Measurements from ENCODE around the gene STARD9. TPM values are rescaled to one million over a fixed set of nuclear protein-coding genes. Genes with fewer than 3 reads are reported as not detected.
A peak's percentile ranks its signal among the peaks of the same experiment; 100 is the strongest.

Gene STARD9
- total and polyA plus RNA-seq, 5 donors from 2014 or later, result 0.07 to 9.8 (median 0.16) TPM

DNA sequence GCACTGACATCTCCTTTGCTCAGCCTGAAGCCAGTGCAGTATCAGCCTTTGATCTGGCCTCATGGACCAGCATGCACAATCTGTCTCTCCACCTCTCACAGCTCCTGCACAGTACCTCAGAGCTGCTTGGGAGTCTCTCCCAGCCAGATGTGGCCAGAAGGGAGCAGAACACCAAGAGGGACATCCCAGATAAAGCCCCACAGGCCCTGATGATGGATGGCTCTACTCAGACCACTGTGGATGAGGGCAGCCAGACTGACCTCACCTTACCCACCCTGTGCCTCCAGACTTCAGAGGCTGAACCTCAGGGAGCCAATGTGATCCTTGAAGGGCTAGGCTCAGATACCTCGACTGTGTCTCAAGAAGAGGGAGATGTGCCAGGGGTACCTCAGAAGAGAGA, 117.1 kb downstream of the STARD9 start:
- Mint-ChIP-seq H3K9me3 (no peaks in the 10 kb centered on the region), H3K27ac (no peak overlapping the region), H3K36me3 (peaks cover 13% of the 10 kb centered on the region), H3K4me3 (no peak overlapping the region), H3K4me1 (peaks cover 0 to 3% (median under 1%) of the 10 kb centered on the region in 4 donors), H3K27me3 (no peaks in the 10 kb centered on the region)
- H3K4me1 ChIP-seq (ENCODE audit: control insufficient read depth, insufficient read depth, low read length, poor library complexity, severe bottlenecking), result no peaks in the 10 kb centered on the region
- H3K27me3 ChIP-seq (ENCODE audit: control insufficient read depth, insufficient read depth, low read length), result no peaks in the 10 kb centered on the region
- no peak for ATAC-seq (ENCODE audit: low read depth in 2 of 2)
- H3K27ac ChIP-seq (ENCODE audit: insufficient read depth, low read length, poor library complexity, severe bottlenecking), result no peak overlapping the region
- no peak overlapping the region for H3K4me3 ChIP-seq (ENCODE audit: low read depth, low read length)
- no peaks in the 10 kb centered on the region for H3K9me3 ChIP-seq (ENCODE audit: control insufficient read depth in 2 of 2, low read length in 2 of 2)
- DNase-seq, result no peak
- no peaks in the 10 kb centered on the region for H3K36me3 ChIP-seq (ENCODE audit: control insufficient read depth, insufficient read depth, low read length)

- ATAC-seq (ENCODE audit: low read depth in 2 of 2), result no peak
- H3K36me3 ChIP-seq (ENCODE audit: control insufficient read depth, insufficient read depth, low read length), result no peaks in the 10 kb centered on the region
- no peaks in the 10 kb centered on the region for H3K9me3 ChIP-seq (ENCODE audit: control insufficient read depth in 2 of 2, low read length in 2 of 2)
- no peak overlapping the region for H3K4me3 ChIP-seq (ENCODE audit: low read depth, low read length)
- no peaks in the 10 kb centered on the region for H3K27me3 ChIP-seq (ENCODE audit: control insufficient read depth, insufficient read depth, low read length)
- no peak for DNase-seq
- no peaks in the 10 kb centered on the region for H3K4me1 ChIP-seq (ENCODE audit: control insufficient read depth, insufficient read depth, low read length, poor library complexity, severe bottlenecking)
- peaks cover 0 to 3% (median under 1%) of the 10 kb centered on the region in 4 donors for H3K4me1 Mint-ChIP-seq
- H3K36me3 Mint-ChIP-seq, result peaks cover 8% of the 10 kb centered on the region
- no peak overlapping the region for H3K27ac Mint-ChIP-seq
- no peaks in the 10 kb centered on the region for H3K27me3 Mint-ChIP-seq
- no peaks in the 10 kb centered on the region for H3K9me3 Mint-ChIP-seq
- no peak overlapping the region for H3K27ac ChIP-seq (ENCODE audit: insufficient read depth, low read length, poor library complexity, severe bottlenecking)
- H3K4me3 Mint-ChIP-seq, result no peak overlapping the region
These were observed 117.6 kb downstream of the STARD9 start for GRCh38 chr15:42692997-42693396.

GRCh38 chr15:42693496-42693895, 118.1 kb downstream of the STARD9 start:
- ATAC-seq (ENCODE audit: low read depth in 2 of 2) (no peak), DNase-seq (no peak)
- no peaks in the 10 kb centered on the region for H3K27me3 Mint-ChIP-seq
- peaks cover 0 to 3% (median under 1%) of the 10 kb centered on the region in 4 donors for H3K4me1 Mint-ChIP-seq
- H3K4me3 Mint-ChIP-seq, result no peak overlapping the region
- H3K9me3 ChIP-seq (ENCODE audit: control insufficient read depth in 2 of 2, low read length in 2 of 2), result no peaks in the 10 kb centered on the region
- no peaks in the 10 kb centered on the region for H3K36me3 ChIP-seq (ENCODE audit: control insufficient read depth, insufficient read depth, low read length)
- H3K27ac Mint-ChIP-seq, result no peak overlapping the region
- peaks cover 8% of the 10 kb centered on the region for H3K36me3 Mint-ChIP-seq
- H3K27me3 ChIP-seq (ENCODE audit: control insufficient read depth, insufficient read depth, low read length), result no peaks in the 10 kb centered on the region
- H3K4me3 ChIP-seq (ENCODE audit: low read depth, low read length), result no peak overlapping the region
- H3K27ac ChIP-seq (ENCODE audit: insufficient read depth, low read length, poor library complexity, severe bottlenecking), result no peak overlapping the region
- no peaks in the 10 kb centered on the region for H3K9me3 Mint-ChIP-seq
- H3K4me1 ChIP-seq (ENCODE audit: control insufficient read depth, insufficient read depth, low read length, poor library complexity, severe bottlenecking), result no peaks in the 10 kb centered on the region

- Mint-ChIP-seq H3K27me3 (no peaks in the 10 kb centered on the region), H3K36me3 (peaks cover 8% of the 10 kb centered on the region), H3K9me3 (no peaks in the 10 kb centered on the region), H3K27ac (no peak overlapping the region), H3K4me3 (no peak overlapping the region), H3K4me1 (peaks cover 0 to 3% (median under 1%) of the 10 kb centered on the region in 4 donors)
- ATAC-seq (ENCODE audit: low read depth in 2 of 2) (no peak), DNase-seq (no peak)
- Histone ChIP-seq H3K36me3 (ENCODE audit: control insufficient read depth, insufficient read depth, low read length) (no peaks in the 10 kb centered on the region), H3K9me3 (ENCODE audit: control insufficient read depth in 2 of 2, low read length in 2 of 2) (no peaks in the 10 kb centered on the region), H3K27ac (ENCODE audit: insufficient read depth, low read length, poor library complexity, severe bottlenecking) (no peak overlapping the region), H3K4me3 (ENCODE audit: low read depth, low read length) (no peak overlapping the region), H3K27me3 (ENCODE audit: control insufficient read depth, insufficient read depth, low read length) (no peaks in the 10 kb centered on the region), H3K4me1 (ENCODE audit: control insufficient read depth, insufficient read depth, low read length, poor library complexity, severe bottlenecking) (no peaks in the 10 kb centered on the region)
These were observed 118.5 kb downstream of the STARD9 start for GRCh38 chr15:42693942-42694341.

DNA sequence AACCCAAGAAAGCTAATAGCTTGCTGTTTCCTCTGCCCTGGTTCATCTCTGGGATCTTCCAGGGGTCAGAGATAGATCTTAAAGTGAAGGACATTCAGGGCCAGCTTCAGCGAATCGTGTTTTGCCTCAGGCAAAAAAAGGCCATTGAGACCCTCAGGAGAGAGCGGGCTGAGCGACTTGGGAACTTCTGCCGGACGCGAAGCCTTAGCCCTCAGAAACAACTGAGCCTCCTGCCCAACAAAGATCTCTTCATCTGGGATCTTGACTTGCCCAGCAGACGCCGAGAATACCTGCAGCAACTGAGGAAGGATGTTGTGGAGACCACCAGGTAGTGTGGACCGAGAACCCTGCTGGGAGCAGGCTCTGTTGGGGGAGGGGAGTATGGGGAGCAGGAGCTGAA, 119.0 kb downstream of the STARD9 start:
- Histone ChIP-seq H3K4me3 (ENCODE audit: low read depth, low read length) (no peak overlapping the region), H3K27ac (ENCODE audit: insufficient read depth, low read length, poor library complexity, severe bottlenecking) (no peak overlapping the region), H3K4me1 (ENCODE audit: control insufficient read depth, insufficient read depth, low read length, poor library complexity, severe bottlenecking) (no peaks in the 10 kb centered on the region), H3K36me3 (ENCODE audit: control insufficient read depth, insufficient read depth, low read length) (no peaks in the 10 kb centered on the region), H3K27me3 (ENCODE audit: control insufficient read depth, insufficient read depth, low read length) (no peaks in the 10 kb centered on the region), H3K9me3 (ENCODE audit: control insufficient read depth in 2 of 2, low read length in 2 of 2) (no peaks in the 10 kb centered on the region)
- no peaks in the 10 kb centered on the region for H3K9me3 Mint-ChIP-seq
- no peak overlapping the region for H3K4me3 Mint-ChIP-seq
- DNase-seq, result no peak
- H3K27ac Mint-ChIP-seq, result no peak overlapping the region
- no peaks in the 10 kb centered on the region for H3K27me3 Mint-ChIP-seq
- peaks cover 8% of the 10 kb centered on the region for H3K36me3 Mint-ChIP-seq
- no peak for ATAC-seq (ENCODE audit: low read depth in 2 of 2)
- peaks cover 0 to 3% (median under 1%) of the 10 kb centered on the region in 4 donors for H3K4me1 Mint-ChIP-seq

DNA sequence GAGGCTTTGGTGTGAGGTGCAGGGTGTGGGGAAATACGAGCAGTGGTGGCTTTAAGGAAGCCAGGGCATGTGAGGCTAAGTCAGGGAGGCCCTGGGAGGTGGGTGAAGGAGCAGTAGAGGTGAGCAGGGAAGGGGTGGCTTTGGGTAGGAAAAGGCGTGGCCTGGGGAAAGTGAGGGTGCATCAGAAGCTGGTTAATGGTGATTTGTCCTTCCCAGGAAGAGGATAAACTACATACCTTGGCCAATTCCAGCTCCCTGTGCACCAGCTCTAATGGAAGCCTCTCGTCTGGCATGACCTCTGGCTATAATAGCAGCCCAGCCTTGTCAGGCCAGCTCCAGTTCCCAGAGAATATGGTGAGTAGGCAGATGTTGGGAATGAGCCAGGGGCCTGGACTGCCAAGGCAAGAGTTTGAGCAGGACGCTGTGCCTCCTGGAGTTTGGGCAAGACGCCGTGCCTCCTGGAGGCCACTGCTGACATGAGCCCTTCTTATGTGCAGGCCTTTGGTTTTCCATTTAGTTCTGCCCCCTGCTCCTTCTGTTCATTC, 120.2 kb downstream of the STARD9 start:
- Histone ChIP-seq H3K36me3 (ENCODE audit: control insufficient read depth, insufficient read depth, low read length) (no peaks in the 10 kb centered on the region), H3K9me3 (ENCODE audit: control insufficient read depth in 2 of 2, low read length in 2 of 2) (no peaks in the 10 kb centered on the region), H3K4me1 (ENCODE audit: control insufficient read depth, insufficient read depth, low read length, poor library complexity, severe bottlenecking) (no peaks in the 10 kb centered on the region), H3K27ac (ENCODE audit: insufficient read depth, low read length, poor library complexity, severe bottlenecking) (no peak overlapping the region), H3K4me3 (ENCODE audit: low read depth, low read length) (no peak overlapping the region), H3K27me3 (ENCODE audit: control insufficient read depth, insufficient read depth, low read length) (no peaks in the 10 kb centered on the region)
- Mint-ChIP-seq H3K4me1 (peaks cover 0 to 3% (median under 1%) of the 10 kb centered on the region in 4 donors), H3K9me3 (no peaks in the 10 kb centered on the region), H3K27ac (peak overlapping the region in 1 of 3 donors; percentile 91), H3K27me3 (no peaks in the 10 kb centered on the region), H3K4me3 (no peak overlapping the region), H3K36me3 (peaks cover 12% of the 10 kb centered on the region)
- no peak for DNase-seq
- no peak for ATAC-seq (ENCODE audit: low read depth in 2 of 2)

DNA sequence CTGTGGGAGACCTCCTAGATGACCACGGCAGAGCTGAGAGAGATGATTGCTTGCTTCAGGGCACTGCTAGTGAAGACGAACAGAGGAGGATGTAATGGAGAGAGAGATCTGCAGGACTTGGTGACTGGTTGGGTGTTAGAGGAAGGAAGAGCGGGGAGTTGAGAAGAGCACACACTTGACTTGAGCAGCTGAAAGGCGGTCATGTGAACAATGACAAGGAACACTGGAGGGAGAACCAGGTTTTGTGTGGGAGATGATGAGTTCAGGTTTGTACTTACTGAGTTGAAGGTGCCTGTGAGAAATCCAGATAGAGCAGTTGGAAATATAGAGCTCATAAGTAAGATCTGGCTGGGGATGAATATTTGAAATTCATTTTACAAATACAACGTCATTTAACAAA, 121.2 kb downstream of the STARD9 start:
- Histone ChIP-seq H3K4me1 (ENCODE audit: control insufficient read depth, insufficient read depth, low read length, poor library complexity, severe bottlenecking) (no peaks in the 10 kb centered on the region), H3K27me3 (ENCODE audit: control insufficient read depth, insufficient read depth, low read length) (no peaks in the 10 kb centered on the region), H3K9me3 (ENCODE audit: control insufficient read depth in 2 of 2, low read length in 2 of 2) (no peaks in the 10 kb centered on the region), H3K4me3 (ENCODE audit: low read depth, low read length) (no peak overlapping the region), H3K36me3 (ENCODE audit: control insufficient read depth, insufficient read depth, low read length) (no peaks in the 10 kb centered on the region), H3K27ac (ENCODE audit: insufficient read depth, low read length, poor library complexity, severe bottlenecking) (no peak overlapping the region)
- no peak for ATAC-seq (ENCODE audit: low read depth in 2 of 2)
- DNase-seq, result no peak
- H3K4me3 Mint-ChIP-seq, result no peak overlapping the region
- H3K9me3 Mint-ChIP-seq, result no peaks in the 10 kb centered on the region
- peak overlapping the region in 1 of 3 donors; percentile 3 for H3K27ac Mint-ChIP-seq
- no peaks in the 10 kb centered on the region for H3K4me1 Mint-ChIP-seq
- no peaks in the 10 kb centered on the region for H3K27me3 Mint-ChIP-seq
- peaks cover 15% of the 10 kb centered on the region for H3K36me3 Mint-ChIP-seq

GRCh38 chr15:42704492-42704926, 129.1 kb downstream of the STARD9 start:
- ATAC-seq (ENCODE audit: low read depth in 2 of 2) (peak; percentile 82 to 92), DNase-seq (peak; percentile 42 to 77 (median 56))
- no peaks in the 10 kb centered on the region for H3K9me3 Mint-ChIP-seq
- H3K27ac Mint-ChIP-seq, result no peak overlapping the region
- H3K9me3 ChIP-seq (ENCODE audit: control insufficient read depth in 2 of 2, low read length in 2 of 2), result no peaks in the 10 kb centered on the region
- H3K27ac ChIP-seq (ENCODE audit: insufficient read depth, low read length, poor library complexity, severe bottlenecking), result no peak overlapping the region
- H3K36me3 Mint-ChIP-seq, result peaks cover 14% of the 10 kb centered on the region
- peaks cover 4% of the 10 kb centered on the region for H3K27me3 Mint-ChIP-seq
- no peaks in the 10 kb centered on the region for H3K4me1 ChIP-seq (ENCODE audit: control insufficient read depth, insufficient read depth, low read length, poor library complexity, severe bottlenecking)
- no peak overlapping the region for H3K4me3 ChIP-seq (ENCODE audit: low read depth, low read length)
- no peaks in the 10 kb centered on the region for H3K36me3 ChIP-seq (ENCODE audit: control insufficient read depth, insufficient read depth, low read length)
- H3K4me3 Mint-ChIP-seq, result no peak overlapping the region
- H3K4me1 Mint-ChIP-seq, result peaks cover 0 to 5% (median 0%) of the 10 kb centered on the region in 4 donors
- no peaks in the 10 kb centered on the region for H3K27me3 ChIP-seq (ENCODE audit: control insufficient read depth, insufficient read depth, low read length)
